B cell (primary cell): ENCODE data around the gene PTPRT. TPM values are rescaled to one million over a fixed set of nuclear protein-coding genes. Genes with fewer than 3 reads are reported as not detected.

Experiments used
- ATAC-seq: fragments of 200-7000 bp; cut with Tn5 transposase; one replicate; pipeline ENCODE4 v1.10.0; 2021; ENCODE audit warnings: low read depth, mild to moderate bottlenecking, moderate number of reproducible peaks, moderate library complexity
- CTCF ChIA-PET: fragments of 350-600 bp; sonication (Branson Sonifier 250); formaldehyde crosslinking; loops from one replicate; lab custom pipeline; 2021; ENCODE audit warnings: antibody characterized with exemption, inconsistent platforms; lab: Charles Lee
- POLR2A ChIA-PET: fragments of 350-600 bp; sonication (Branson Sonifier 250); formaldehyde crosslinking; loops from one replicate; lab custom pipeline; 2021; ENCODE audit warnings: antibody characterized with exemption; lab: Charles Lee
- DNase-seq: peaks from one replicate; pipeline ENCODE4 v3.0.0; 2013
- H2AFZ ChIP-seq: 2 replicates; pipeline ENCODE4 v1.6.1; 2012; ENCODE audit warnings: mild to moderate bottlenecking, low read depth, low read length; ENCODE audit not compliant: insufficient read depth, poor library complexity, severe bottlenecking
- H3K27ac ChIP-seq, 2 donors: 1 replicate in 1 of 2; 2 replicates in 1 of 2; pipeline ENCODE4 v1.5.1; 2012 to 2013; ENCODE audit warnings: low read length in 2 of 2, mild to moderate bottlenecking in 2 of 2, moderate library complexity in 1 of 2
- H3K27me3 ChIP-seq, 4 experiments: fragments of 200-600 bp in 1 of 4; sonication (generic) in 1 of 4; replicated peaks in 1 of 4; 1 replicate in 2 of 4; 2 replicates in 2 of 4; pipeline versions ENCODE4 v1.6.1 to v1.7.0; 2013 to 2016; ENCODE audit warnings: low read length in 3 of 4, mild to moderate bottlenecking in 2 of 4, mixed read lengths in 1 of 4, moderate library complexity in 1 of 4; ENCODE audit not compliant: insufficient read depth in 4 of 4, control insufficient read depth in 3 of 4; ENCODE audit errors: control extremely low read depth in 1 of 4
- H3K36me3 ChIP-seq, 2 experiments: replicated peaks in 1 of 2; 1 replicate in 1 of 2; 2 replicates in 1 of 2; pipeline versions ENCODE4 v1.6.1 to v1.7.1; 2013; ENCODE audit warnings: low read length in 1 of 2; ENCODE audit not compliant: insufficient read depth in 2 of 2, control insufficient read depth in 1 of 2; ENCODE audit errors: control extremely low read depth in 1 of 2, extremely low read depth in 1 of 2
- H3K4me1 ChIP-seq, 2 donors: fragments of 200-600 bp in 1 of 2; sonication (generic) in 1 of 2; 1 replicate in 1 of 2; 2 replicates in 1 of 2; pipeline versions ENCODE4 v1.5.1 to v1.6.1; 2013 to 2017; ENCODE audit warnings: low read length in 2 of 2; ENCODE audit not compliant: control insufficient read depth in 2 of 2, insufficient read depth in 2 of 2
- H3K4me2 ChIP-seq: replicated peaks from 2 replicates; pipeline ENCODE3; 2012; ENCODE audit warnings: mild to moderate bottlenecking, low read depth, low read length; ENCODE audit not compliant: poor library complexity, severe bottlenecking
- H3K4me3 ChIP-seq, 5 experiments: fragments of 200-600 bp in 1 of 5; sonication (generic) in 1 of 5; 1 replicate in 3 of 5; 2 replicates in 2 of 5; pipeline versions ENCODE4 v1.5.1 to v1.7.0; 2011 to 2016; ENCODE audit warnings: low read length in 4 of 5, mild to moderate bottlenecking in 4 of 5, low read depth in 2 of 5, control low read depth in 1 of 5, moderate library complexity in 1 of 5; ENCODE audit not compliant: insufficient read depth in 1 of 5; ENCODE audit errors: control extremely low read depth in 1 of 5, extremely low read depth in 1 of 5
- H3K79me2 ChIP-seq: fragments of 200-600 bp; sonication (generic); one replicate; pipeline ENCODE4 v1.6.0; 2016; ENCODE audit warnings: low read length; ENCODE audit not compliant: control insufficient read depth, insufficient read depth
- H3K9ac ChIP-seq: fragments of 200-600 bp; sonication (generic); 2 replicates; pipeline ENCODE4 v1.6.1; 2017; ENCODE audit warnings: mild to moderate bottlenecking, low read length, moderate library complexity
- H3K9me3 ChIP-seq, 3 donors: one replicate each; pipeline versions ENCODE4 v1.6.1 to v1.7.1; 2013; ENCODE audit warnings: low read length in 2 of 3; ENCODE audit not compliant: control insufficient read depth in 2 of 3, insufficient read depth in 1 of 3; ENCODE audit errors: control extremely low read depth in 1 of 3
- H4K20me1 ChIP-seq: 2 replicates; pipeline ENCODE4 v1.6.0; 2012; ENCODE audit warnings: mild to moderate bottlenecking, low read length; ENCODE audit not compliant: insufficient read depth, control insufficient read depth, poor library complexity, severe bottlenecking
- H3K27ac Mint-ChIP-seq: one replicate; pipeline ENCODE4 v1.8.0; 2021; ENCODE audit warnings: mixed read lengths
- H3K27me3 Mint-ChIP-seq: one replicate; pipeline ENCODE4 v1.8.0; 2021; ENCODE audit warnings: mixed read lengths
- H3K4me1 Mint-ChIP-seq: one replicate; pipeline ENCODE4 v1.8.0; 2021; ENCODE audit warnings: mixed read lengths
- H3K4me3 Mint-ChIP-seq: one replicate; pipeline ENCODE4 v1.8.0; 2021; ENCODE audit warnings: mixed read lengths
- H3K9me3 Mint-ChIP-seq: one replicate; pipeline ENCODE4 v1.8.0; 2022; ENCODE audit warnings: mixed read lengths; ENCODE audit not compliant: insufficient read depth
- CTCF ChIP-seq: fragments of 200-600 bp; IDR thresholded peaks from one replicate; pipeline ENCODE4 v1.8.0; 2022; ENCODE audit warnings: antibody characterized with exemption, mild to moderate bottlenecking
- EZH2 ChIP-seq: IDR thresholded peaks from 2 replicates; pipeline ENCODE4 v1.6.1; 2012; ENCODE audit warnings: borderline replicate concordance, low read depth, mild to moderate bottlenecking, moderate library complexity, low read length; ENCODE audit not compliant: insufficient read depth, poor library complexity, severe bottlenecking
- WGBS: methylation state at CpG from one replicate; pipeline ENCODE4 v1.1.5; 2013; ENCODE audit warnings: missing lambda C conversion rate; ENCODE audit not compliant: insufficient coverage; 5-methylcytosine and 5-hydroxymethylcytosine counted together
- intact Hi-C: fragments of 100-400 bp; cut with micrococcal nuclease; formaldehyde crosslinking; loops from one replicate; pipeline ENCODE4 v1.10.0; 2022
- polyA plus RNA-seq: library from polyadenylated mRNA; depleted of rRNA; stranded (reverse); fragments of >200 nt; gene quantifications from 2 replicates; pipeline ENCODE4 v1.2.3, GENCODE V29; 2012
- total RNA-seq, 2 donors: library from RNA; stranded (reverse); fragments of 120-200 nt in 1 of 2; gene quantifications; 1 replicate in 1 of 2; 2 replicates in 1 of 2; pipeline versions ENCODE4 v1.2.3 to v1.2.4, GENCODE V29; 2013 to 2022

The PTPRT gene
- total and polyA plus RNA-seq, 2 donors (not counting 1 experiment from before 2014, with no cell fraction given): not detected

DNA sequence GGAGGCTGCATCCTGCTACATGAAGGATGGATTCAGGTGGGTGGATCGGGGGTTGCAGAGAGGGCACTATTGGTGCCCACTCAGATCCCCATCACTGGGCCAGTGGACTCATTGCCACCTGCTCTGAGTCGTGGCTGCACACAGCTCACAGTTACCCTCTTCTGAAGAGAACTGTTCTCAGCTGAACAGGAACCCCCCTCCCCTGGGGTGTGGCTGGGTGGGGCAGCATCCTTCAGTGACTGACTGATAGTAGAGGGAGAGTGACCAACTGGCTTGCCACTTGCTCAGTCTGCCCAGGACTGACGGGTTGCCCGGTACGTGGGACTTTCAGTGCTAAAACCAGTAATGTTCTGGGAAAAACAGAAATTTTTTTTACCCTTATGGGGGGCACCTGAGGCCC is 1077.5 kb downstream of the PTPRT start:
- intact Hi-C loops: no loop called here
- Histone ChIP-seq H3K4me2 (no peak overlapping the region), H3K36me3 (no peaks in the 10 kb centered on the region), H4K20me1 (no peaks in the 10 kb centered on the region), H3K4me3 (no peak overlapping the region), H3K27ac (no peak overlapping the region), H3K27me3 (no peaks in the 10 kb centered on the region), H2AFZ (no peak overlapping the region), H3K9ac (no peak overlapping the region), H3K79me2 (no peaks in the 10 kb centered on the region), H3K4me1 (no peaks in the 10 kb centered on the region), H3K9me3 (peaks cover 0 to 12% (median 0%) of the 10 kb centered on the region in 3 donors)
- Mint-ChIP-seq H3K4me3 (no peak overlapping the region), H3K9me3 (no peaks in the 10 kb centered on the region), H3K27me3 (no peaks in the 10 kb centered on the region), H3K27ac (no peak overlapping the region), H3K4me1 (no peaks in the 10 kb centered on the region)
- ATAC-seq: no peak
- 85% methylated on average over 4 of the region's 5 CpGs for WGBS
- CTCF ChIA-PET: no interaction called here
- no peak for DNase-seq
- no peak for TF ChIP-seq CTCF
- TF ChIP-seq EZH2: no peak
- POLR2A ChIA-PET: no interaction called here

GRCh38 chr20:42111349-42111748 is 1078.4 kb downstream of the PTPRT start:
- Mint-ChIP-seq H3K4me1 (no peaks in the 10 kb centered on the region), H3K4me3 (no peak overlapping the region), H3K9me3 (no peaks in the 10 kb centered on the region), H3K27me3 (no peaks in the 10 kb centered on the region), H3K27ac (no peak overlapping the region)
- ChIA-PET CTCF (no interaction called here), POLR2A (no interaction called here)
- Histone ChIP-seq H3K4me3 (no peak overlapping the region), H3K36me3 (no peaks in the 10 kb centered on the region), H4K20me1 (no peaks in the 10 kb centered on the region), H3K27me3 (no peaks in the 10 kb centered on the region), H3K4me1 (no peaks in the 10 kb centered on the region), H2AFZ (no peak overlapping the region), H3K9ac (no peak overlapping the region), H3K9me3 (peaks cover 0 to 12% (median 0%) of the 10 kb centered on the region in 3 donors), H3K4me2 (no peak overlapping the region), H3K27ac (no peak overlapping the region), H3K79me2 (no peaks in the 10 kb centered on the region)
- no peak for ATAC-seq
- intact Hi-C loops: no loop called here
- TF ChIP-seq EZH2 (no peak), CTCF (no peak)
- no peak for DNase-seq
- no CpG with 5 or more reads among the region's 1 CpG for WGBS
